SK-N-SH treated with all-trans-retinoic acid at 6 μM for 48 hours (cell line): ENCODE measurements around the gene PDE7B.

Source experiments
- ATAC-seq: fragments of 200-7000 bp; cut with Tn5 transposase; 3 replicates; pipeline ENCODE4 v1.9.1; 2020; ENCODE audit warnings: mild to moderate bottlenecking, moderate library complexity
- ARNTL ChIP-seq: fragments of 450-650 bp; formaldehyde crosslinking; IDR thresholded peaks from 2 replicates; pipeline ENCODE4 v1.5.0; 2020; ENCODE audit warnings: low read depth, mild to moderate bottlenecking, moderate library complexity, borderline replicate concordance
- BACH2 ChIP-seq: fragments of 250-450 bp; sonication (Bioruptor Pico); IDR thresholded peaks from 2 replicates; pipeline ENCODE4 v1.9.0; 2021; ENCODE audit warnings: mild to moderate bottlenecking, borderline replicate concordance
- ESRRG ChIP-seq: fragments of 250-450 bp; sonication (Bioruptor Pico); IDR thresholded peaks from 2 replicates; pipeline ENCODE4 v1.6.1; 2021; ENCODE audit warnings: mild to moderate bottlenecking
- GLIS3 ChIP-seq: fragments of 250-450 bp; sonication (Bioruptor Pico); IDR thresholded peaks from 2 replicates; pipeline ENCODE4 v1.5.0; 2020; ENCODE audit warnings: mild to moderate bottlenecking, moderate library complexity
- ISL1 ChIP-seq: fragments of 250-450 bp; sonication (Bioruptor Pico); IDR thresholded peaks from 2 replicates; pipeline ENCODE4 v2.1.2; 2022; ENCODE audit warnings: mild to moderate bottlenecking, moderate library complexity
- OSR1 ChIP-seq: fragments of 250-450 bp; sonication (Bioruptor Pico); IDR thresholded peaks from 2 replicates; pipeline ENCODE4 v1.8.0; 2022; ENCODE audit warnings: moderate library complexity, mild to moderate bottlenecking, inconsistent platforms
- TCF4 ChIP-seq: fragments of 250-450 bp; sonication (Bioruptor Pico); IDR thresholded peaks from 2 replicates; pipeline ENCODE4 v1.8.0; 2021; ENCODE audit warnings: mild to moderate bottlenecking, moderate library complexity, borderline replicate concordance
- TOX ChIP-seq: fragments of 250-450 bp; sonication (Bioruptor Pico); IDR thresholded peaks from 2 replicates; pipeline ENCODE4 v1.8.0; 2021; ENCODE audit warnings: mild to moderate bottlenecking, moderate library complexity, borderline replicate concordance
- ZC3H10 ChIP-seq: fragments of 250-450 bp; sonication (Bioruptor Pico); IDR thresholded peaks from 2 replicates; pipeline ENCODE4 v1.5.1; 2021; ENCODE audit warnings: mild to moderate bottlenecking, moderate library complexity
- ZFP3 ChIP-seq: fragments of 250-450 bp; sonication (Bioruptor Pico); IDR thresholded peaks from 2 replicates; pipeline ENCODE4 v1.5.0; 2020; ENCODE audit warnings: mild to moderate bottlenecking, moderate library complexity
- ZFP30 ChIP-seq: fragments of 450-650 bp; formaldehyde crosslinking; IDR thresholded peaks from 2 replicates; pipeline ENCODE4 v1.5.0; 2022; ENCODE audit warnings: mild to moderate bottlenecking, moderate library complexity
- ZNF565 ChIP-seq: fragments of 450-650 bp; formaldehyde crosslinking; conservative IDR thresholded peaks from 2 replicates; pipeline ENCODE4 v1.5.0; 2020; ENCODE audit warnings: low read depth, mild to moderate bottlenecking, moderate library complexity
- ZNF70 ChIP-seq: fragments of 450-650 bp; formaldehyde crosslinking; IDR thresholded peaks from 2 replicates; pipeline ENCODE4 v1.5.0; 2020; ENCODE audit warnings: mild to moderate bottlenecking, moderate library complexity
- ZNF8 ChIP-seq: fragments of 450-650 bp; formaldehyde crosslinking; IDR thresholded peaks from 2 replicates; pipeline ENCODE4 v1.5.0; 2020; ENCODE audit warnings: mild to moderate bottlenecking, moderate library complexity
- TF ChIP-seq, protein P1 (sequence below): fragments of 250-450 bp; sonication (Bioruptor Pico); IDR thresholded peaks from 2 replicates; pipeline ENCODE4 v1.8.0; 2021; ENCODE audit warnings: low read depth, mild to moderate bottlenecking, moderate library complexity, borderline replicate concordance
- TF ChIP-seq, protein P2 (sequence below): fragments of 250-450 bp; sonication (Bioruptor Pico); IDR thresholded peaks from 2 replicates; pipeline ENCODE4 v1.5.1; 2021; ENCODE audit warnings: mild to moderate bottlenecking, moderate library complexity
- TF ChIP-seq, protein P3 (sequence below): fragments of 250-450 bp; sonication (Bioruptor Pico); IDR thresholded peaks from 2 replicates; pipeline ENCODE4 v1.8.0; 2020; ENCODE audit warnings: mild to moderate bottlenecking, moderate library complexity, borderline replicate concordance

Gene PDE7B

DNA sequence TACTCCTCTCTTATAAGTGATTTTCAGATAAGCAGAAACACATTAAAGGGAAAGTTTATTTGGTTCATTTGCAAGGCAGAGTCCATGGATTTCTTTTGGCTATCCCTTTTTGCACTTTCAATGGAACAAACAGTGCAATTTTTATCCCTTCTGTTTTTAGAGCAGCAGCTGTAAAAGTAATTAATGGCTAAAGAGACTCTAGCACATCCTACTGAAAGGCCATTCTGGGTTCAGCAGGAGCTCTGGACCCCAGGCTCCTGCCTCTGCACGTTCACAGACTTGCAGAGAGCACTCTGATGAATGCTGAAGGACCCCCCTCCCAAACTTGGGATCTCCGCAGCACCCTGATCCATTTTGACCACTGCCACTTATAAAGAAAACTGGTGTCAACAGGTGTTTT lies 40.3 kb upstream of the PDE7B start:
- no peak for TF ChIP-seq ZNF70 (CRISPR knock-in tag)
- no peak for ATAC-seq

DNA sequence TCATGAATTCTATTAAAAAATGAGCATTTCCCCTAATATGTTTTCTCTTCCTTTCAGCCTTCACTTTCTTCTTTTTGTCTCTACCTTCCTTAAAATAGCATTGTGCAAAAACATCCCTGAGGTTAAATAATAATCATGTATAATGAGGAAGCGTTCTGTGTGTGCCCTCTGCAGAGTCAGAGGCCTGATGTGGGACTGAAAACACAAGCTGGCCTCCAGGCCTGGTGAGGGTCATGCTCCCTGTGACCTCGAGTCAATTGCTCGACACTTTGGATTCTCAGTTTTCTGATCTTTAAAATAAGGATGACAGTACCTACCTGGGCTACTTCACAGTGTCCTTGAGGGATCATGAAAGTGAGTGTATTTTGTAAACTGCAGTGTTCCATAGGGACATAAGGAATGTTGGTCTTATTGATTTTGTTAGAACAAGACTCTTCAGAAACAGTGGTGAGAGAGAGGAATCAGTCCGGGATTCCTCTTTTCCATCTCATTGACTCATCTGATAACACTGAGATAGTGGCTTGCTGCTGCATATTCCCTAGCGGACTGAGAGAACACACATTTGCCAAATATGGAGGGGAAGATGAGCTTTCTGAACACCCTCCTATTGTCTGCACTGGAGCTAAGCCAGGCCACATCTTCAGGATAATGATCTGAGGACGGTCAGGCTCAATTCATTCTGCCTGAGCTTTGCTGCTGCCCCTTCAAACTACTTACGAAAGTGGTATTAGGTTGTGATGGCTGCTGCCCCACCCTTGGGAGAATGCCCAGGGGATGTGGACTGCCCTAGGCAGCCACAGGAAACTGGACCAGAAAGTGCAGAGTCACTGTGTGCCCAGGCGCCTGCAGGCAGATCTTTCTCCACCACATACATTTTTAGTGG lies 39.6 kb upstream of the PDE7B start:
- TF ChIP-seq ZNF8 (CRISPR knock-in tag) (no peak), ZFP30 (CRISPR knock-in tag) (no peak), ISL1 (CRISPR knock-in tag) (peak; percentile 26; the same call in 1 of the 2 replicates)
- peak; percentile 85 for ATAC-seq

DNA sequence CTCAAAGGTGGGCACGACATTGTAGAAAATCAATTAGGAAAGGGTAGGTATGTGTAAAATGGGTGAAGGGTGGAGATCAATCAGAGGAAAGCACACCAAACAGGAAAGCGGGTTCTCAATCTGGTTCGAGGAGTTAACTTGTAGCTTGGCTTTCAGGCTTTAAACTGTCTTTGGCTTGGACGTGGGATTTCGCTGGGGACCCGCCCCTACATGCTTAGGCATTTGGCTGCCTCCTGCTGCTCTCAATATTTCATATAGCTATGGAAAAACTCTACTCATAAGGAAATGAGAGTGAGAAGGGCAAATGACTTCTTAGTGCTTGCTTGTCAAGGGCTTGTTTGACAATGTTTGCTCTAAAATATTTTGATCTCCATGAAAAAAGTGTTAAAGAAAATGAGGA lies 38.1 kb upstream of the PDE7B start:
- no peak for ATAC-seq

DNA sequence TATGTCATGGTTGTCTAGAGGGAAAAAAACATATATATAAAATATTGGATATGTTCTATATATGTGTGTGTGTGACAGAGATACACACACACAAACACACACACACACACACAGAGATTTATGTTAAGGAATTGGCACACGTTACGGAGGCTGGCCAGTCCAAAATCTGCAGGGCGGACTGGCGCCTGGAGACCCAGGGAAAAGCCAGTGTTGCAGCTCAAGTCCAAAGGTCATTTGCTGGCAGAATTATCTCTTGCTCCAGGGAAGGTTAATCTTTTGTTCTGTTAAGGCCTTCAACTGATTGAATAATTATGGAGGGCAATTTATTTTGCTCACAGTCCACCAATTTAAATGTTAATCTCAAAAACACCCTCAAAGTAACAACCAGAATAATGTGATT lies 37.5 kb upstream of the PDE7B start:
- no peak for ATAC-seq
- TF ChIP-seq BACH2 (CRISPR knock-in tag) (no peak), ESRRG (CRISPR knock-in tag) (no peak), ZNF8 (CRISPR knock-in tag) (no peak), ZNF70 (CRISPR knock-in tag) (no peak), ARNTL (CRISPR knock-in tag) (no peak), OSR1 (no peak), ZFP30 (CRISPR knock-in tag) (no peak), ISL1 (CRISPR knock-in tag) (no peak)
- TF ChIP-seq, protein P1, sequence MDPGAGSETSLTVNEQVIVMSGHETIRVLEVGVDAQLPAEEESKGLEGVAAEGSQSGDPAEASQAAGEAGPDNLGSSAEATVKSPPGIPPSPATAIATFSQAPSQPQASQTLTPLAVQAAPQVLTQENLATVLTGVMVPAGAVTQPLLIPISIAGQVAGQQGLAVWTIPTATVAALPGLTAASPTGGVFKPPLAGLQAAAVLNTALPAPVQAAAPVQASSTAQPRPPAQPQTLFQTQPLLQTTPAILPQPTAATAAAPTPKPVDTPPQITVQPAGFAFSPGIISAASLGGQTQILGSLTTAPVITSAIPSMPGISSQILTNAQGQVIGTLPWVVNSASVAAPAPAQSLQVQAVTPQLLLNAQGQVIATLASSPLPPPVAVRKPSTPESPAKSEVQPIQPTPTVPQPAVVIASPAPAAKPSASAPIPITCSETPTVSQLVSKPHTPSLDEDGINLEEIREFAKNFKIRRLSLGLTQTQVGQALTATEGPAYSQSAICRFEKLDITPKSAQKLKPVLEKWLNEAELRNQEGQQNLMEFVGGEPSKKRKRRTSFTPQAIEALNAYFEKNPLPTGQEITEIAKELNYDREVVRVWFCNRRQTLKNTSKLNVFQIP (CRISPR knock-in tag): no peak
- TF ChIP-seq, protein P2, sequence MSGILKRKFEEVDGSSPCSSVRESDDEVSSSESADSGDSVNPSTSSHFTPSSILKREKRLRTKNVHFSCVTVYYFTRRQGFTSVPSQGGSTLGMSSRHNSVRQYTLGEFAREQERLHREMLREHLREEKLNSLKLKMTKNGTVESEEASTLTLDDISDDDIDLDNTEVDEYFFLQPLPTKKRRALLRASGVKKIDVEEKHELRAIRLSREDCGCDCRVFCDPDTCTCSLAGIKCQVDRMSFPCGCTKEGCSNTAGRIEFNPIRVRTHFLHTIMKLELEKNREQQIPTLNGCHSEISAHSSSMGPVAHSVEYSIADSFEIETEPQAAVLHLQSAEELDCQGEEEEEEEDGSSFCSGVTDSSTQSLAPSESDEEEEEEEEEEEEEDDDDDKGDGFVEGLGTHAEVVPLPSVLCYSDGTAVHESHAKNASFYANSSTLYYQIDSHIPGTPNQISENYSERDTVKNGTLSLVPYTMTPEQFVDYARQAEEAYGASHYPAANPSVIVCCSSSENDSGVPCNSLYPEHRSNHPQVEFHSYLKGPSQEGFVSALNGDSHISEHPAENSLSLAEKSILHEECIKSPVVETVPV (CRISPR knock-in tag): no peak

More for the DNA sequence above, 38.1 kb upstream of the PDE7B start:
- TF ChIP-seq ZC3H10 (CRISPR knock-in tag): no peak
- TF ChIP-seq ZNF565 (CRISPR knock-in tag): no peak
- no peak for TF ChIP-seq TOX (CRISPR knock-in tag)
- TF ChIP-seq, protein P3, sequence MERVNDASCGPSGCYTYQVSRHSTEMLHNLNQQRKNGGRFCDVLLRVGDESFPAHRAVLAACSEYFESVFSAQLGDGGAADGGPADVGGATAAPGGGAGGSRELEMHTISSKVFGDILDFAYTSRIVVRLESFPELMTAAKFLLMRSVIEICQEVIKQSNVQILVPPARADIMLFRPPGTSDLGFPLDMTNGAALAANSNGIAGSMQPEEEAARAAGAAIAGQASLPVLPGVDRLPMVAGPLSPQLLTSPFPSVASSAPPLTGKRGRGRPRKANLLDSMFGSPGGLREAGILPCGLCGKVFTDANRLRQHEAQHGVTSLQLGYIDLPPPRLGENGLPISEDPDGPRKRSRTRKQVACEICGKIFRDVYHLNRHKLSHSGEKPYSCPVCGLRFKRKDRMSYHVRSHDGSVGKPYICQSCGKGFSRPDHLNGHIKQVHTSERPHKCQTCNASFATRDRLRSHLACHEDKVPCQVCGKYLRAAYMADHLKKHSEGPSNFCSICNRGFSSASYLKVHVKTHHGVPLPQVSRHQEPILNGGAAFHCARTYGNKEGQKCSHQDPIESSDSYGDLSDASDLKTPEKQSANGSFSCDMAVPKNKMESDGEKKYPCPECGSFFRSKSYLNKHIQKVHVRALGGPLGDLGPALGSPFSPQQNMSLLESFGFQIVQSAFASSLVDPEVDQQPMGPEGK (CRISPR knock-in tag): no peak
- TF ChIP-seq OSR1: no peak
- TF ChIP-seq TCF4: no peak
- TF ChIP-seq, protein P2 (CRISPR knock-in tag): no peak
- no peak for TF ChIP-seq ZNF70 (CRISPR knock-in tag)

DNA sequence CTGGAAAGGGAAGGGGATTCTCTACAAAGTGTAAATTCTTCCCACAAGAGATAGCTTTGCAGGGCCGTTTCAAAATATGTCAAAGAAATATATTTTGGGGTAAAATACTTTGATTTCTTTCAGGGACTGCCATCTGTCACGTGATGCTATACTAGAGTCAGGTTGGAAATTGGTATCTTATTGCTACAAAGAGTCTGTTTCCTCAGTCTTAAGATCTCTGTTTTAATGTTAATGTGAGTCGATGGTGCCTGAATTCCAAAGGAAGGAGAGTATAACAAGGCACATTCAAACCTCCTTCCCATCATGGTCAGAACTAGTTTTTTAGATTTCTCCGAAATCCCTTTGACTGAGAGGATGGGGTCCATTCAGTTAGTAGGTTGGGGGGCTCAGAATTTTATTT lies 36.3 kb upstream of the PDE7B start:
- TF ChIP-seq, protein P1 (CRISPR knock-in tag): no peak
- TF ChIP-seq ZNF565 (CRISPR knock-in tag): no peak
- no peak for TF ChIP-seq ZFP3 (CRISPR knock-in tag)
- TF ChIP-seq OSR1: no peak
- TF ChIP-seq ARNTL (CRISPR knock-in tag): no peak
- no peak for TF ChIP-seq GLIS3 (CRISPR knock-in tag)
- TF ChIP-seq, protein P2 (CRISPR knock-in tag): no peak
- TF ChIP-seq TCF4: no peak
- no peak for TF ChIP-seq BACH2 (CRISPR knock-in tag)
- TF ChIP-seq ISL1 (CRISPR knock-in tag): no peak
- no peak for ATAC-seq
